MM.1S (cell line): Measurements from ENCODE around the gene SGCD.

Source experiments
- DNase-seq: peaks from one replicate; pipeline ENCODE4 v3.0.0-alpha.2; 2015
- H2AFZ ChIP-seq: fragments of 300-600 bp; sonication (generic); 2 replicates; pipeline ENCODE4 v1.6.0; 2016; ENCODE audit warnings: antibody characterized with exemption, low read length
- H3F3A ChIP-seq: fragments of 300-600 bp; sonication (generic); 2 replicates; pipeline ENCODE4 v1.6.1; 2016; ENCODE audit warnings: mild to moderate bottlenecking, antibody characterized with exemption, low read length, moderate library complexity, mixed read lengths; ENCODE audit not compliant: insufficient read depth
- H3K27ac ChIP-seq: fragments of 300-600 bp; sonication (generic); 2 replicates; pipeline ENCODE4 v1.5.1; 2016; ENCODE audit warnings: mild to moderate bottlenecking, low read length
- H3K27me3 ChIP-seq: fragments of 300-600 bp; sonication (generic); replicated peaks from 2 replicates; pipeline ENCODE4 v1.6.0; 2016; ENCODE audit warnings: low read length; ENCODE audit not compliant: insufficient read depth
- H3K36me3 ChIP-seq: fragments of 300-600 bp; sonication (generic); replicated peaks from 2 replicates; pipeline ENCODE4 v1.6.1; 2016; ENCODE audit warnings: mild to moderate bottlenecking, low read length, mixed read lengths; ENCODE audit not compliant: insufficient read depth
- H3K4me1 ChIP-seq: fragments of 300-600 bp; sonication (generic); 2 replicates; pipeline ENCODE4 v1.6.1; 2016; ENCODE audit warnings: low read length, mixed read lengths
- H3K4me2 ChIP-seq: fragments of 300-600 bp; sonication (generic); 2 replicates; pipeline ENCODE4 v1.6.0; 2016; ENCODE audit warnings: low read depth, low read length
- H3K4me3 ChIP-seq: fragments of 300-600 bp; sonication (generic); 2 replicates; pipeline ENCODE4 v1.5.1; 2016; ENCODE audit warnings: low read length, mixed read lengths
- H3K79me2 ChIP-seq: fragments of 300-600 bp; sonication (generic); 2 replicates; pipeline ENCODE4 v1.6.1; 2016; ENCODE audit warnings: mixed run types, low read length, mixed read lengths
- H3K9ac ChIP-seq: fragments of 300-600 bp; sonication (generic); 2 replicates; pipeline ENCODE4 v1.6.1; 2016; ENCODE audit warnings: low read length, mixed read lengths
- H3K9me2 ChIP-seq: fragments of 300-600 bp; sonication (generic); replicated peaks from 2 replicates; pipeline ENCODE4 v1.6.1; 2016; ENCODE audit warnings: mild to moderate bottlenecking, low read length, mixed read lengths; ENCODE audit not compliant: insufficient read depth
- H3K9me3 ChIP-seq: fragments of 300-600 bp; sonication (generic); replicated peaks from 2 replicates; pipeline ENCODE4 v1.6.1; 2016; ENCODE audit warnings: mild to moderate bottlenecking, low read length, mixed read lengths; ENCODE audit not compliant: insufficient read depth
- H4K20me1 ChIP-seq: fragments of 300-600 bp; sonication (generic); 2 replicates; pipeline ENCODE4 v1.6.1; 2016; ENCODE audit warnings: mild to moderate bottlenecking, low read length, moderate library complexity, mixed read lengths; ENCODE audit not compliant: insufficient read depth
- CTCF ChIP-seq: fragments of 300-600 bp; sonication (generic); IDR thresholded peaks from 2 replicates; pipeline ENCODE4 v1.5.1; 2016; ENCODE audit warnings: antibody characterized with exemption, low read length, mixed read lengths
- EZH2 ChIP-seq: fragments of 300-600 bp; sonication (generic); optimal IDR thresholded peaks from 2 replicates; pipeline ENCODE3; 2017; ENCODE audit warnings: low read depth, mild to moderate bottlenecking, antibody characterized with exemption, low read length, mixed read lengths
- EZH2phosphoT487 ChIP-seq: fragments of 300-600 bp; sonication (generic); IDR thresholded peaks from 2 replicates; pipeline ENCODE4 v1.6.1; 2018; ENCODE audit warnings: antibody characterized with exemption, low read length

SGCD gene

DNA sequence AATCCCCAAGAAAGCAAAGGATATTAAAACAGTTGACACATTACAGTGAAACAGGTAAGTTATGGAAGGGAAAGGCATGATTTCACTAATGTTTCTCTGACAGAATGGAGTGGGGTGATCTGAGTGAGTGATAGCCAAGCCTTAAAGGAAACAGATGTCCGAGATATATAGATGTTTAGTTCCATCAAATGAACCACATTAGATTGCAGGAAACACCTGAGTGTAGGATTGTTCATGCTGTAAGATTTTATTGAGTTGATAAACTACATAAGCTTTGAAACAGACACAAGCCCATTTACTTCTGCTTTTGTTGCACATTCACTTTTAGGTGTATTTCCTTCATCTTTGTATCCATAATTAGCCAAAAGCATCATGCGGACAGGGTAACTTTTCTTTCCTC, 356.0 kb downstream of the SGCD start:
- DNase-seq: no peak
- no peak overlapping the region for H2AFZ ChIP-seq
- no peaks in the 10 kb centered on the region for H3K4me1 ChIP-seq
- H3K79me2 ChIP-seq: no peaks in the 10 kb centered on the region
- H3K4me3 ChIP-seq: no peak overlapping the region
- H3K36me3 ChIP-seq: no peaks in the 10 kb centered on the region
- H3K4me2 ChIP-seq: no peak overlapping the region
- no peaks in the 10 kb centered on the region for H3K9me2 ChIP-seq
- no peaks in the 10 kb centered on the region for H3K27me3 ChIP-seq
- H3K27ac ChIP-seq: no peak overlapping the region
- no peak for TF ChIP-seq CTCF
- TF ChIP-seq EZH2: no peak
- TF ChIP-seq EZH2phosphoT487: no peak
- H4K20me1 ChIP-seq: no peaks in the 10 kb centered on the region
- no peak overlapping the region for H3K9ac ChIP-seq
- no peaks in the 10 kb centered on the region for H3K9me3 ChIP-seq
- H3F3A ChIP-seq: no peaks in the 10 kb centered on the region

GRCh38 chr5:156683509-156683908, 356.5 kb downstream of the SGCD start:
- Histone ChIP-seq H3K4me2 (no peak overlapping the region), H3K4me1 (no peaks in the 10 kb centered on the region), H3K27me3 (no peaks in the 10 kb centered on the region), H3K9ac (no peak overlapping the region), H3K36me3 (no peaks in the 10 kb centered on the region), H3K79me2 (no peaks in the 10 kb centered on the region), H3K9me2 (no peaks in the 10 kb centered on the region), H3F3A (no peaks in the 10 kb centered on the region), H3K9me3 (no peaks in the 10 kb centered on the region), H3K27ac (no peak overlapping the region), H3K4me3 (no peak overlapping the region), H4K20me1 (no peaks in the 10 kb centered on the region), H2AFZ (no peak overlapping the region)
- TF ChIP-seq EZH2 (no peak), CTCF (no peak), EZH2phosphoT487 (no peak)
- no peak for DNase-seq

DNA sequence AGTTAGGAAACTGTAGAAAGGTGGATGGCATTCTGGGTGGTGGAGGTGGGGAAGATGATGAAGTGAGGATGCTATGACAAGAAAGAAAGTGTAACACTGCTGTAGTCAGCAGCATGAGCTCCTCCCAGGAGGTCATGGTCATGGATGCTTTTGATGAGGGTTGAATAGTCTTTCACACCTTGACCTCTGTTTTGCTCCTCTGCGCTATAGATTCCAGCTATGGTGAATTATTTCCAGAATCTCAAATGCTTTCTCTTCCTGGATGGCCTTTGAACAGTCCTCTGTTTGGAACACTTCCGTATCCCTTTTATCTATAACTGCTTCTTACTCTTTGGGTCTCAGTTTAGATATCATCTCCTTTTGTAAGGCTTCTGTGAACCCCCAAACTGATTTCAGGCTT, 357.3 kb downstream of the SGCD start:
- DNase-seq: no peak
- Histone ChIP-seq H3K9ac (no peak overlapping the region), H2AFZ (no peak overlapping the region), H3K4me2 (no peak overlapping the region), H3K4me3 (no peak overlapping the region), H3K79me2 (no peaks in the 10 kb centered on the region), H3K27ac (no peak overlapping the region), H3K36me3 (no peaks in the 10 kb centered on the region), H3F3A (no peaks in the 10 kb centered on the region), H3K27me3 (no peaks in the 10 kb centered on the region), H3K4me1 (no peaks in the 10 kb centered on the region), H3K9me2 (no peaks in the 10 kb centered on the region), H3K9me3 (no peaks in the 10 kb centered on the region), H4K20me1 (no peaks in the 10 kb centered on the region)
- TF ChIP-seq EZH2phosphoT487 (no peak), EZH2 (no peak), CTCF (no peak)
